PC-3 (cell line): ENCODE data around the gene DROSHA. TPM values are rescaled to one million over a fixed set of nuclear protein-coding genes. Genes with fewer than 3 reads are reported as not detected.

ENCODE experiments used
- ATAC-seq: fragments of 200-7000 bp; cut with Tn5 transposase; 2 replicates; pipeline ENCODE4 v1.9.1; 2020; ENCODE audit warnings: mild to moderate bottlenecking, moderate library complexity
- BruUV-seq: library from RNA; stranded (reverse); fragments of 400-500 nt; replicated peaks from 2 replicates; lab custom pipeline; 2021; lab: Mats Ljungman, UMichigan
- CTCF ChIA-PET: fragments of 300-600 bp; sonication (Branson Sonifier 250); formaldehyde crosslinking; loops from one replicate; lab custom pipeline; 2022; ENCODE audit warnings: antibody characterized with exemption; lab: Charles Lee
- POLR2A ChIA-PET: fragments of 300-600 bp; sonication (Branson Sonifier 250); formaldehyde crosslinking; loops from one replicate; lab custom pipeline; 2022; ENCODE audit warnings: antibody characterized with exemption; ENCODE audit not compliant: unreplicated experiment; lab: Charles Lee
- DNase-seq: peaks from one replicate; pipeline ENCODE4 v3.0.0-alpha.2; 2015
- H2AFZ ChIP-seq: fragments of 300-600 bp; sonication (generic); 2 replicates; pipeline ENCODE4 v1.6.0; 2016; ENCODE audit warnings: antibody characterized with exemption, low read length
- H3F3A ChIP-seq: fragments of 300-600 bp; sonication (generic); one replicate; pipeline ENCODE4 v1.6.0; 2017; ENCODE audit warnings: antibody characterized with exemption, low read length, control low read depth, mild to moderate bottlenecking; ENCODE audit not compliant: unreplicated experiment
- H3K27ac ChIP-seq: fragments of 300-600 bp; sonication (generic); 2 replicates; pipeline ENCODE4 v1.5.1; 2016; ENCODE audit warnings: mild to moderate bottlenecking, low read length
- H3K27me3 ChIP-seq: fragments of 300-600 bp; sonication (generic); 2 replicates; pipeline ENCODE4 v1.6.1; 2016; ENCODE audit warnings: low read length, mixed read lengths
- H3K36me3 ChIP-seq: fragments of 300-600 bp; sonication (generic); 2 replicates; pipeline ENCODE4 v1.6.1; 2016; ENCODE audit warnings: low read depth, mixed run types, low read length, mixed read lengths
- H3K4me1 ChIP-seq: fragments of 300-600 bp; sonication (generic); 2 replicates; pipeline ENCODE4 v1.5.1; 2016; ENCODE audit warnings: low read length; ENCODE audit not compliant: insufficient read depth
- H3K4me2 ChIP-seq: fragments of 300-600 bp; sonication (generic); 2 replicates; pipeline ENCODE4 v1.6.0; 2016; ENCODE audit warnings: low read length
- H3K4me3 ChIP-seq: fragments of 300-600 bp; sonication (generic); 2 replicates; pipeline ENCODE4 v1.5.1; 2016; ENCODE audit warnings: mild to moderate bottlenecking, low read length, mixed read lengths
- H3K79me2 ChIP-seq: fragments of 300-600 bp; sonication (generic); 2 replicates; pipeline ENCODE4 v1.6.1; 2017; ENCODE audit warnings: low read length, mixed read lengths
- H3K9ac ChIP-seq: fragments of 300-600 bp; sonication (generic); 2 replicates; pipeline ENCODE4 v1.6.0; 2016; ENCODE audit warnings: mild to moderate bottlenecking, low read length
- H3K9me2 ChIP-seq: fragments of 300-600 bp; sonication (generic); replicated peaks from 2 replicates; pipeline ENCODE4 v1.6.1; 2016; ENCODE audit warnings: mixed run types, low read length, mixed read lengths
- H3K9me3 ChIP-seq: fragments of 300-600 bp; sonication (generic); 2 replicates; pipeline ENCODE4 v1.6.1; 2016; ENCODE audit warnings: low read length, mixed read lengths
- H4K20me1 ChIP-seq: fragments of 300-600 bp; sonication (generic); 2 replicates; pipeline ENCODE4 v1.6.1; 2016; ENCODE audit warnings: low read length, mixed read lengths
- CTCF ChIP-seq: fragments of 300-600 bp; sonication (generic); conservative IDR thresholded peaks from 2 replicates; pipeline ENCODE4 v1.5.1; 2017; ENCODE audit warnings: antibody characterized with exemption, low read depth, mild to moderate bottlenecking, low read length
- EZH2 ChIP-seq: fragments of 300-600 bp; sonication (generic); IDR thresholded peaks from one replicate; pipeline ENCODE4 v1.6.1; 2017; ENCODE audit warnings: antibody characterized with exemption, mild to moderate bottlenecking, low read length; ENCODE audit not compliant: unreplicated experiment
- EZH2phosphoT487 ChIP-seq: fragments of 300-600 bp; sonication (generic); IDR thresholded peaks from 2 replicates; pipeline ENCODE4 v1.6.1; 2018; ENCODE audit warnings: mild to moderate bottlenecking, antibody characterized with exemption, low read length, borderline replicate concordance
- intact Hi-C: fragments of 100-400 bp; cut with micrococcal nuclease; formaldehyde crosslinking; loops from 2 replicates; pipeline ENCODE4 v1.9.0; 2023
- total RNA-seq: library from RNA; depleted of rRNA; stranded (reverse); fragments of >200 nt; gene quantifications from 2 replicates; pipeline ENCODE4 v1.2.3, GENCODE V29; 2014

Gene DROSHA
- total RNA-seq, 1 experiment from 2014 or later = 60.7 TPM

DNA sequence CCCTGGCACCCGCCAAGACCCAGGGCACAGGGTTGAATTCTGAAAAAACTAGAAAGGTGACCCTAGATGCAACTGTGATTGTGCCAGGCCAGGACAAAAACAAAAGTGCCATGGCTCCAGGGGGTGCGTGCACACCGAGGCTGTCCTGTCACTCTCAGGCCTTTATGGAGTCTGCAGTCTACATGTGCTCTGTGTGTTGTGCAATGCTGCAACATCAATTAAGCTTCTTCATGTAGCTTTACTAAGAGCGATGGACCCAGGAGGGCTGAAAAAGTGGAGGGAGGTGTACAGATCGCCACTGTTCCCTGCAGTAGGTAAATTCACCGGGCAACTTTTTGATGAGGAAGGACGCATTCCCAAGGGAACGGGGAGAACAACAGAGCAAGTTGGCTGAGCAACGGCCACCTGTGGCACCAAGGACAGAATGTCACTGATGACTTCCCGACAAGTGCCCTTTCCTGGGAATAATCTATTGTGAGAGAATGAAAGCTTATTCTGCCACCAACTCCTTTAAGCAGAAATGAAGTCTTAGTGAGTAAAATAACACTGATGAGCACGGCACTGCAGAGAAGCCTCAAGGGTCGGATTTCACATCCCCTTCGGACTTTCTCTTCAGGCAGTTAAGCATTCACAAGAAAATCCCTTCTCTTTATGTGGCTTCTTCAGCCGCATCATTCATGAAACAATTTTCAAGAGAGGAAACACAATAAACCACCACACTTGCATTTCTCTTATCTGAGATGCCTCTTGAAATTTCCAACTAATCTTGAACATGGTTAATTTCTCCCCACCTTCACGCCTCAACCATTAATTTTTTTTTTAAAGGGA, 149.6 kb downstream of the DROSHA start:
- intact Hi-C loops = no loop called here
- ChIA-PET CTCF (no interaction called here), POLR2A (no interaction called here)
- Histone ChIP-seq H3F3A (no peaks in the 10 kb centered on the region), H2AFZ (no peak overlapping the region), H3K4me2 (no peak overlapping the region), H3K9me3 (no peaks in the 10 kb centered on the region), H3K79me2 (no peaks in the 10 kb centered on the region), H3K27me3 (peaks cover 19% of the 10 kb centered on the region), H3K4me1 (no peaks in the 10 kb centered on the region), H3K4me3 (no peak overlapping the region), H3K9ac (no peak overlapping the region), H4K20me1 (no peaks in the 10 kb centered on the region), H3K36me3 (no peaks in the 10 kb centered on the region), H3K27ac (no peak overlapping the region), H3K9me2 (no peaks in the 10 kb centered on the region)
- DNase-seq (no peak), ATAC-seq (no peak)
- BruUV-seq = no TSS peak
- TF ChIP-seq EZH2phosphoT487 (no peak), EZH2 (no peak), CTCF (no peak)

DNA sequence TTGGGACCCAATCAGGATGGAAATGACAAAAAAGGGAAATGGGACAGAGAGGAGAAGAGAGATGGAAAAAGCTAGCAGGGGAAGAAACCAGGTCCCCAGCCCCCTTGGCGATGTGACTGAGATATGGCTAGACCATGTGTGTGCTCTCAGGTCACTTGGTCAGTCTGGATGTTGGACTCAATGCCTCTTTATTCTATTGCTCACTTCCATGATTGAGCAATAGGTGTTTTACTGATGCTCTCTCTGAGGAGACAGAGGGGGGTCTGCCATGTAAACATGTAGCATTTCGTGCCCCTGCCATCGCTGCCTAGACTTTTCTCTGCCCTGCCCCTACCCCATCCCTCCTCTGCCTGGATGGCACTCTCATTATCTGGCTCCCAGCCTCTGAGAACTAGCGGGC, 150.6 kb downstream of the DROSHA start:
- Histone ChIP-seq H2AFZ (no peak overlapping the region), H3K27me3 (peaks cover 26% of the 10 kb centered on the region), H3K36me3 (no peaks in the 10 kb centered on the region), H3K9me2 (no peaks in the 10 kb centered on the region), H3K4me1 (no peaks in the 10 kb centered on the region), H3F3A (no peaks in the 10 kb centered on the region), H3K4me3 (no peak overlapping the region), H4K20me1 (no peaks in the 10 kb centered on the region), H3K9me3 (no peaks in the 10 kb centered on the region), H3K4me2 (no peak overlapping the region), H3K9ac (no peak overlapping the region), H3K27ac (no peak overlapping the region), H3K79me2 (no peaks in the 10 kb centered on the region)
- ChIA-PET POLR2A (no interaction called here), CTCF (no interaction called here)
- intact Hi-C loops = no loop called here
- no peak for TF ChIP-seq CTCF
- BruUV-seq = no TSS peak
- DNase-seq (no peak), ATAC-seq (no peak)

DNA sequence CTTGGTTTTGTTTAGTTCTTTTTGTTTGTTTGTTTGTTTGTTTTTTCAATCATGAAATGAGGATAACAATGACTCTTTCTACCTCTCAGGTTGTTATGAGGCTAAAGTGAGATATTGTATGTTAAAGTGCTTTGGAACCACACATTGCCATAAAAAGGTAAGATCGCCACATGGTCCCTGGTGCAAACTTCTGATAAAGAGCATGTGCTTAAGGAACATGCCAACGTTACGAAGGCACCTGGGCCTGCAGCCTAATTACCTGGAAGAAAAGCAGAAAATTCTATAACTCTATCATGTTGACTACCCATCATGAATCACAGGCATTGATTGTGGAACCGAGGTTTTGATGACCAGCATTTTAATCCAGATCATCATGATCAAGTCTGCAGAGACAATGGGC, 151.8 kb downstream of the DROSHA start:
- Histone ChIP-seq H3F3A (no peaks in the 10 kb centered on the region), H3K27ac (no peak overlapping the region), H3K4me3 (no peak overlapping the region), H3K9me2 (no peaks in the 10 kb centered on the region), H3K4me2 (no peak overlapping the region), H3K9me3 (no peaks in the 10 kb centered on the region), H3K9ac (no peak overlapping the region), H3K4me1 (no peaks in the 10 kb centered on the region), H2AFZ (no peak overlapping the region), H3K36me3 (no peaks in the 10 kb centered on the region), H4K20me1 (no peaks in the 10 kb centered on the region), H3K27me3 (peaks cover 29% of the 10 kb centered on the region), H3K79me2 (no peaks in the 10 kb centered on the region)
- ChIA-PET CTCF (no interaction called here), POLR2A (no interaction called here)
- TF ChIP-seq EZH2phosphoT487 (no peak), CTCF (no peak), EZH2 (no peak)
- intact Hi-C loops = no loop called here
- ATAC-seq (no peak), DNase-seq (no peak)
- no TSS peak for BruUV-seq
